HG02610 (cell line): Measurements from ENCODE around the gene SLAMF8.
A peak's percentile ranks its signal among the peaks of the same experiment; 100 is the strongest.

ENCODE experiments used
- ATAC-seq: cut with Tn5 transposase; IDR thresholded peaks from one replicate; pipeline ENCODE4 v1.9.1; 2021; ENCODE audit warnings: mild to moderate bottlenecking, moderate library complexity; ENCODE audit not compliant: unreplicated experiment

The SLAMF8 gene

DNA sequence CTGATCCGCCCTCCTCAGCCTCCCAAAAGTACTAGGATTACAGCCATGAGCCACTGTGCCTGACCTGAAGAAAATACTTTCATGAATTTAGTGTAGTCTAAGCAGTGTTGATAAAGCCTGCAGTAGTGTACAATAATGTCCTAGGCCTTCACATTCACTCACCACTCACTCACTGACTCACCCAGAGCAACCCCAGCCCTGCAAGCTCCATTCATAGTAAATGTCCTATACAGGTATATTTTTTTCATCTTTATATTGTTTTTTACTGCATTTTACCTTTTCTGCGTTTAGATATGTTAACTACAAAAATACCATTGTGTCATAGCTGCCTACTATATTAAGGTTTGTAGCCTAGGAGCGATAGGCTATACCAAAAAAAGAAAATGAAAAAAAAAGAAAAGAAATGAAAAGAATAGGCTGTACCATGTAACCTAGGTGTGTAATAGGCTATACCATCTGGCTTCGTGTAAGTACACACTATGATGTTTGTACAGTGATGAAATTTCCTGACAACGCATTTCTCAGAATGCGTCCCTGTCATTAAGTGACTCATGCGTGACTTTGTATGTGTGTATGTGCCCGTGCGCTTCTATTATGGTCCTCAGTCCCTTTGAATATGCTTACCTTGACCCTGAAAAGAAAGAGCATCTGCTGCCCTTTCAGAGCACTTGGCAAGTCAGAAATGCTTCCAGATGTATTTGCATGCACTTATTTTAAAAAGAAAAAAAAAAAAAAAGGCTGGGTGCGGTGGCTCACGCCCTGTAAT lies 9.2 kb upstream of the SLAMF8 start:
- no peak for ATAC-seq

DNA sequence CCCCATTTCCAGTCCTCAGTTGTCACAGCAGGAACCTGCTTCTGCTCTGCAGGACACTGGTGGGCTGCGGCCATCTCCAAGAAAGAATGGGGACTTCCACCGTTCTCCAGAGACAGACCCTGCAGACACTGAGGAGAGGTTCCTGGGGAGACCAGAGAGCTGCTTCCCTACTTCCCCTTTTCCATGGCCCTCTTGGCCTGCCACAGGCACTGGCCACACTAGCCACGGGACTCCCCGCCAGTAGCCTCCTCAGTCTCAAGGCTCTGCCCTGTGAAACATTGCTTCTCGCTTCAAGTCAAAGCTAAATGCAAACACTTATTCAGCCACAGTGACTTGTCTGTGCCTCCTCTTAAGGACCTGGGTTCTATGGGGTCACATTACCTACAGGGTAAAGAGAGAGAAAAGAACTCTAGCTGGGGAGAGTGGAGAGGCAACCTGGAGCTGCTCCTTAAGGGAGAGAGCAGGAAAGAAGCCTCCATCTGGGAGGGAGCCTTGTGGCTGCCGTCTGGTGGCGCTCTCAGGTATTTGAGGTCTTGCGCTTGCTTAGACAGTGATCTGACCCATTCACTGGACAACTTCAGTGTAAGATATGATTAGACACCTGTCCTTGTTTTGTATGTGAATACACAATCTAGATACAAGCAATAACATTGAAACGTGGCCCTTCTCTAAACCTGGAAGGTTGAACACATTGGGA lies 5.4 kb upstream of the SLAMF8 start:
- ATAC-seq = peak; percentile 34

- ATAC-seq = no peak
These were observed 3.3 kb upstream of the SLAMF8 start for GRCh38 chr1:159823406-159823805.

GRCh38 chr1:159825564-159825963 lies 1.1 kb upstream of the SLAMF8 start:
- no peak for ATAC-seq

DNA sequence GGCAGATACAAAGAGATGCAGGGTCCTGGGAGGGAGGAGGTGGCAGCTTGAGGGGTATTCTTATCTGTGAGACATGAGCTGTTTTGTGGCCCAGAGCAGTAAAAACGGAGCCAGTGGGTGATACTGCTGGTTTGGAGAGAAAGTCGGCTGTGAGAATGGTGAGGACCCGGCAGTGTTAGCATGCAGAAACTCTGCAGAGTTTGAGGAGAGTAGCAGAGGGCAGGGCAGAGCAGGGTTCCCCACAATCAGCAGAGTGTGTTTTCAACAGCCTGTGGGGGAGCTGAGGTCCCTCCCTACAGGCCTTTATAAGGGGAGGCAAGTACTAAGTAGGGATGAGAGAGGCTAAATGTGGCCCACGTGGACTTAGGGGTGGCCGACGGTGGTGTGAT lies 423 bp downstream of the SLAMF8 start:
- ATAC-seq = no peak

- no peak for ATAC-seq
These were observed 876 bp downstream of the SLAMF8 start for GRCh38 chr1:159827549-159827948.

- no peak for ATAC-seq
These were observed 1.5 kb downstream of the SLAMF8 start for GRCh38 chr1:159828176-159828575.

- ATAC-seq = no peak
These were observed 2.1 kb downstream of the SLAMF8 start for GRCh38 chr1:159828581-159829272.

GRCh38 chr1:159829273-159829634 lies 2.6 kb downstream of the SLAMF8 start:
- peak; percentile 74 for ATAC-seq

DNA sequence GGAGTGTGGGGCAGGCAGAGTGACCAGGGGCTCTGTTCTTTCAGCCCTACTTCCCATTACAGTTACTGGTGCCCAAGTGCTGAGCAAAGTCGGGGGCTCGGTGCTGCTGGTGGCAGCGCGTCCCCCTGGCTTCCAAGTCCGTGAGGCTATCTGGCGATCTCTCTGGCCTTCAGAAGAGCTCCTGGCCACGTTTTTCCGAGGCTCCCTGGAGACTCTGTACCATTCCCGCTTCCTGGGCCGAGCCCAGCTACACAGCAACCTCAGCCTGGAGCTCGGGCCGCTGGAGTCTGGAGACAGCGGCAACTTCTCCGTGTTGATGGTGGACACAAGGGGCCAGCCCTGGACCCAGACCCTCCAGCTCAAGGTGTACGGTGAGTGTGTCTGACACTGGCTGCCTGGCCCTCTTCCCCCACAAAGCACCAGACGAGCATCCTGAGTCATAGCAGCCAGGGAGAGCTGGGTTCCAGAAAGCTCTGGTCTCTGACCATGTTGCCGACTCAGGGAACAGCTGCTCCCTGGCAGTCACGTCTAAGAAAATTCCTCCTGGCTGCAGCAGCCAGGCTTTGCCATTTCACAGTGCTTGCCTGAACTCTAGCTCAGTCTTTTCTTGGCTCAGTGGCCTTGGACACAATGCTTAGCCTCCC lies 3.3 kb downstream of the SLAMF8 start:
- no peak for ATAC-seq

- ATAC-seq = no peak
These were observed 4.0 kb downstream of the SLAMF8 start for GRCh38 chr1:159830722-159831121.

DNA sequence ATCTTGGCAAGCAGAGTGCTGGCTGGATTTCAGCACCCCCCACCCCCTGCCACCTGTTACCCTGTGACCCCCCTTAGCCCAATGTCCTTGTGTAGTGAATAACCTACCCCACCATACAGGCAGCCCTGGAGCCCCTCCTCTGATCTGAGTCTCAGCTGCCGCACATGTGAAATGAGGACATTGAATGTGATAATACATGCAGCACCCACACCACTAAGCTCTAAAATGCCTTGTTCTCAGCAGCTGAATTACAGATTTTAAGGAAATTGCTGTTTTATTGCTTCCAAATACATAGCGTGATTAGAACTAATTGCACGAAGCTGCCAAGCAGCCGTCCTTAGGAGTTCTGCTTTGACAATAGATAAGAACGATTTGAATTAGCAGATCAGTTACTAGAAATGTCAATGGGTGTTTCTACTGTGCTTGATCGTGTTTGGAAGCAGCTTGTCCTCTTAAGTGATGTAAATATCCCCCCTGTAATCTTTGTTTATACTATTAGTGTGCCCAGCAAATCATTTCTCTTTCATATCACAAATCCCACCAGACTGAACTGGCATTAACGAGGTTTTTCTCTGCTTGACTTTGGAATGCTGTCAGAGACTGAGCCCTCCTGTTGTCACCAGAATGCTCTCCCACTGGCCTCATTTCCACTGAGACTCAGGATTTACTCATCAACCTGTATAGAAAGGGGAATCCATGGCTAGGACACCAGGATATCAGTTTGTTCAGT lies 4.9 kb downstream of the SLAMF8 start:
- no peak for ATAC-seq

DNA sequence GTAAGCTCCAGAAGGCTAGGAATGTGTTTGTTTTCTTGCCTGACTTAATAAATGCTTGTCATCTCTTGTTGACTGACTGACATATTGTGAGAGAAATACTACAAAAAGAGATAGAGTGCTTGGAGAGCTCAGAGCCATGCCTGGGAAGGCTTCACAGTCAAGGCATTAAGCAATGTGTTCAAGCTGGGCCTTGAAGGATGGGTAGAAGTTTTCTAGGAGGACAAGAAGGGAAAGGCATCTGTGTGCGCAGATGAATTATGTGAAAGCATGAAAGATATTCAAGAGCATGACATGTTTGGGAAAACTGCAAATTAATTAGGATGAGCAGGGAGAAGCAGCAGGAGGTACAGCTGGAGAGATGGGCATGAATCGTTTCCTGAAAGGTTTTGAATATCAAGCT lies 5.6 kb downstream of the SLAMF8 start:
- ATAC-seq = no peak

DNA sequence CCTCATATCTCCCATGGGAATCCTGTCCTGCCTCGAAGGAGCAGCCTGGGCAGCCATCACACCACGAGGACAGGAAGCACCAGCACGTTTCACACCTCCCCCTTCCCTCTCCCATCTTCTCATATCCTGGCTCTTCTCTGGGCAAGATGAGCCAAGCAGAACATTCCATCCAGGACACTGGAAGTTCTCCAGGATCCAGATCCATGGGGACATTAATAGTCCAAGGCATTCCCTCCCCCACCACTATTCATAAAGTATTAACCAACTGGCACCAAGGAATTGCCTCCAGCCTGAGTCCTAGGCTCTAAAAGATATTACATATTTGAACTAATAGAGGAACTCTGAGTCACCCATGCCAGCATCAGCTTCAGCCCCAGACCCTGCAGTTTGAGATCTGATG lies 8.7 kb downstream of the SLAMF8 start:
- no peak for ATAC-seq

DNA sequence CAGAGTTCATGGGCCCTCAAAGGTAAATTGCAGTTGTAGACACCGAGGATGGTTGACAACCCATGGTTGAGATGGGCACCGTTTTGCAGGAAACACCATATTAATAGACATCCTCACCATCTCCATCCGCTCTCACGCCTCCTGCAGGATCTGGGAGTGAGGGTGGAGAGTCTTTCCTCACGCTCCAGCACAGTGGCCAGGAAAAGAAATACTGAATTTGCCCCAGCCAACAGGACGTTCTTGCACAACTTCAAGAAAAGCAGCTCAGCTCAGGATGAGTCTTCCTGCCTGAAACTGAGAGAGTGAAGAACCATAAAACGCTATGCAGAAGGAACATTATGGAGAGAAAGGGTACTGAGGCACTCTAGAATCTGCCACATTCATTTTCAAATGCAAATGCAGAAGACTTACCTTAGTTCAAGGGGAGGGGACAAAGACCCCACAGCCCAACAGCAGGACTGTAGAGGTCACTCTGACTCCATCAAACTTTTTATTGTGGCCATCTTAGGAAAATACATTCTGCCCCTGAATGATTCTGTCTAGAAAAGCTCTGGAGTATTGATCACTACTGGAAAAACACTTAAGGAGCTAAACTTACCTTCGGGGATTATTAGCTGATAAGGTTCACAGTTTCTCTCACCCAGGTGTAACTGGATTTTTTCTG lies 9.3 kb downstream of the SLAMF8 start:
- no peak for ATAC-seq

- peak; percentile 81 for ATAC-seq
These were observed 12.0 kb downstream of the SLAMF8 start for GRCh38 chr1:159838715-159839114.

DNA sequence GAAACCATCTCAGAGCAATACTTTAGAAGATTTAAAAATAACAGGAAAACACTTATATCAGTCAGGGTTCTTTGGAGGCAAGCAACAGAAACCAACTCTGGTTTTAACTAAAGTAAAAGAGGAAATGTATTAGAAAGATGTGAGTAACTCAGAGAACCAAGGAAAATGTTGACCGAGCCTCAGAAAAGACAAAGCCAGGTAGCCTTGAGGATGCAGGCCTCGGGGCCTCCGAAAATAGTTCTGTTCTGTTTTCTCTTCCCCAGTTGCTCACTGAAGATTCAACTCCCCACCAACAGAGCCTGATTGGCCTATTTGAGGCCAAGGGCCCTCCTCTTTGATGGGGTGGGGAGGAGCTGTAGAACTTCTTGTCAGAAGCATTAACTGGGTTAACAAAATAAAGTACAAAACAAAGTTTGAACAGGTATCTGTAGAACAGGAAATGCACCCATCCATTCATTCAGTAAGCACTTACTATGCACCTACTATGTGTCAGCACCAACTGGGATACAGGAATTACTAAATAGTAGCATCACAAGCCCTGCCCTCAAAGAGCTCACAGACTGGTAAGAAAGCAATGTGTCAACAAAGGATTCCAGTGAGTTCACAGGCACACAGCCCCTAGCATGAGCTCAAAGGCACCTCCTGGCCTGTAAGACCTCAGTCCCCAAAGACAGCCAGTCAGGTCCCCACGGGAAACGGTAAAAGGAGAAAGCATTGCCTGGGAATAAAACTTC lies 12.6 kb downstream of the SLAMF8 start:
- peak; percentile 70 for ATAC-seq

- ATAC-seq = no peak
These were observed 15.1 kb downstream of the SLAMF8 start for GRCh38 chr1:159841749-159842148.

DNA sequence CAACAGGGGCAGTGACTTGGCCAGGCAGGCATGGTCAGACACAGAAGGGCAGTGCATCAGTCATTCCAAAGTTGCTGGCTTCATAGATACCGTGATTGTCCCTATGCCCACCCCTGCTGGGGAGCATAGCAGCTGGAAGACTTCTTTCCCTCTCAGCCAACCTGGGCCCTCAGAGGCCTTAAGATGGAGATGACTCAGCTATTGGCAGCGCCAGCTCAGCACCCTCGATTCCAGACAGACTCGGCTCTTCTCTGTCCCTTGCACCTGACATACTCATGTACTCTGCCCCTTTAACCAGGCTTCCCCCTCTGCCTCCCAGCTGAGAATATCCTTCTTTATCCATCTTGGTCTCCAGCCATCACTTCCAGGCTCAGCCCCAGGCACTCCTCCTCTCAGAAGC lies 16.8 kb downstream of the SLAMF8 start:
- no peak for ATAC-seq
